Ovary (tissue), 9 donors: Measurements from ENCODE around the gene THAP8. TPM values are rescaled to one million over a fixed set of nuclear protein-coding genes. Genes with fewer than 3 reads are reported as not detected.

ENCODE experiments used
- DNase-seq, 5 donors: peaks; one replicate each; pipeline ENCODE4 v3.0.0-alpha.2; 2019 to 2020
- H3K27ac ChIP-seq, 2 donors: fragments of 200-600 bp; one replicate each; pipeline versions ENCODE4 v1.5.1 to v1.8.0; 2019 to 2022
- H3K27me3 ChIP-seq: fragments of 200-600 bp; one replicate; pipeline ENCODE4 v1.8.0; 2022
- H3K36me3 ChIP-seq: fragments of 200-600 bp; sonication (generic); one replicate; pipeline ENCODE4 v1.5.1; 2019
- H3K4me1 ChIP-seq: one replicate; pipeline ENCODE4 v1.8.1; 2013; ENCODE audit warnings: mild to moderate bottlenecking, moderate library complexity; ENCODE audit not compliant: insufficient read depth
- H3K4me3 ChIP-seq: fragments of 200-600 bp; sonication (generic); one replicate; pipeline ENCODE4 v1.5.1; 2017
- H3K9me3 ChIP-seq, 2 donors: fragments of 200-600 bp in 1 of 2; sonication (generic) in 1 of 2; one replicate each; pipeline versions ENCODE4 v1.5.1 to v1.8.1; 2013 to 2019; ENCODE audit warnings: mild to moderate bottlenecking in 1 of 2, moderate library complexity in 1 of 2
- EP300 ChIP-seq: sonication (generic); formaldehyde crosslinking; IDR thresholded peaks from one replicate; pipeline ENCODE4 v1.6.1; 2017; ENCODE audit warnings: antibody characterized with exemption
- POLR2A ChIP-seq: fragments of 450-650 bp; IDR thresholded peaks from one replicate; pipeline ENCODE4 v1.6.1; 2017; ENCODE audit warnings: antibody characterized with exemption, mild to moderate bottlenecking, moderate library complexity
- WGBS, 3 donors: extraction: QIAGEN DNeasy Blood & Tissue Kit in 1 of 3; methylation state at CpG; one replicate each; pipeline versions ENCODE4 v1.1.5 to v1.1.7; 2013 to 2017; 5-methylcytosine and 5-hydroxymethylcytosine counted together
- intact Hi-C, 4 donors: fragments of 100-400 bp; cut with DNase I; formaldehyde crosslinking; loops; one replicate each; pipeline versions ENCODE4 v1.11.0 to v1.15.1; 2022 to 2023
- polyA plus RNA-seq, 2 donors: library from polyadenylated mRNA; stranded (reverse); fragments of 200-250 nt in 1 of 2; fragments of 350-450 nt in 1 of 2; fragmentation: Illumina TruSeq in 1 of 2; extraction: RNeasy Lipid Tissue Mini Kit (QIAGEN cat#74804) in 1 of 2; gene quantifications; one replicate each; pipeline ENCODE4 v1.2.3, GENCODE V29; 2013 to 2014
- total RNA-seq, 7 donors: library from RNA; depleted of rRNA in 2 of 7; stranded (reverse); fragments of >200 nt in 2 of 7; fragmentation: NEBNext Ultra II Directional in 3 of 7; extraction: Animal tissue kit (Norgen Biotek cat#: 25700) in 3 of 7; gene quantifications; one replicate each; pipeline versions ENCODE4 v1.1.0 to v1.2.4, GENCODE V29; 2016 to 2023
- TF ChIP-seq, protein P1 (sequence below), 3 donors: fragments of 450-650 bp in 2 of 3; fragments of 200-600 bp in 1 of 3; IDR thresholded peaks; one replicate each; pipeline versions ENCODE4 v1.5.1 to v1.8.0; 2016 to 2022; ENCODE audit warnings: antibody characterized with exemption in 3 of 3, mild to moderate bottlenecking in 1 of 3
- donor health status: DM: no; HTN: no; CAD: no; lungs with moderate emphysema.
- donor health status: DM: no; HTN: no; CAD: no.
- donor health status: Bipolar disorder and iron deficiency.
- donor health status: DM: yes; HTN: yes; CAD: no.
- donor health status: DM: no; HTN: no; CAD: no.
- donor health status: DM: yes; HTN: yes; CAD: no.

THAP8 gene
- total and polyA plus RNA-seq, 9 donors: 1.9 to 7.9 (median 6.4) TPM

DNA sequence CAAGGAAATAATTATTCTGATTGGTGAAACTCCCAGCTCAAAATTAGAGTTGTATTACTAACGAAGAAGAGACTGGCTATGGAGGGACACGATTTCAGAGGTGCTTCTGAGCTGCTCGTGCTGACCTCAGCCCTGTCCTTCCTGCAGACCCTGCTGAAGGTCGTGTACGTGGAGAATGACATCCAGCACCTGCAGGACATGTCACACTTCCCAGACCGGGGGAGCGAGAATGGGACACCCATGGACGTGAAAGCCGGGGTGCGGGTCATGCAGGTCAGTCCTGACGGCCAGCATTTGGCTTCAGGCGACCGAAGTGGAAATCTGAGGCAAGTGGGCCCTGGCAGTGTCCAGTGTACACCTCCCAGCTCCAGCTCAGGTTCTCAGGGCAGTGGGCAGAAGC is 28.8 kb upstream of the THAP8 start:
- H3K36me3 ChIP-seq: no peaks in the 10 kb centered on the region
- DNase-seq: no peak
- H3K27me3 ChIP-seq: no peaks in the 10 kb centered on the region
- H3K4me3 ChIP-seq: no peak overlapping the region
- TF ChIP-seq POLR2A (no peak), EP300 (no peak)
- TF ChIP-seq, protein P1, sequence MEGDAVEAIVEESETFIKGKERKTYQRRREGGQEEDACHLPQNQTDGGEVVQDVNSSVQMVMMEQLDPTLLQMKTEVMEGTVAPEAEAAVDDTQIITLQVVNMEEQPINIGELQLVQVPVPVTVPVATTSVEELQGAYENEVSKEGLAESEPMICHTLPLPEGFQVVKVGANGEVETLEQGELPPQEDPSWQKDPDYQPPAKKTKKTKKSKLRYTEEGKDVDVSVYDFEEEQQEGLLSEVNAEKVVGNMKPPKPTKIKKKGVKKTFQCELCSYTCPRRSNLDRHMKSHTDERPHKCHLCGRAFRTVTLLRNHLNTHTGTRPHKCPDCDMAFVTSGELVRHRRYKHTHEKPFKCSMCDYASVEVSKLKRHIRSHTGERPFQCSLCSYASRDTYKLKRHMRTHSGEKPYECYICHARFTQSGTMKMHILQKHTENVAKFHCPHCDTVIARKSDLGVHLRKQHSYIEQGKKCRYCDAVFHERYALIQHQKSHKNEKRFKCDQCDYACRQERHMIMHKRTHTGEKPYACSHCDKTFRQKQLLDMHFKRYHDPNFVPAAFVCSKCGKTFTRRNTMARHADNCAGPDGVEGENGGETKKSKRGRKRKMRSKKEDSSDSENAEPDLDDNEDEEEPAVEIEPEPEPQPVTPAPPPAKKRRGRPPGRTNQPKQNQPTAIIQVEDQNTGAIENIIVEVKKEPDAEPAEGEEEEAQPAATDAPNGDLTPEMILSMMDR (IDR thresholded peaks at IDR 0.05): no peak
- intact Hi-C loops: no loop called here
- 93% methylated on average over 13 of the region's 13 CpGs for WGBS, 3 donors
- no peak overlapping the region for H3K27ac ChIP-seq
- H3K4me1 ChIP-seq: peaks cover 5% of the 10 kb centered on the region
- H3K9me3 ChIP-seq: no peaks in the 10 kb centered on the region

DNA sequence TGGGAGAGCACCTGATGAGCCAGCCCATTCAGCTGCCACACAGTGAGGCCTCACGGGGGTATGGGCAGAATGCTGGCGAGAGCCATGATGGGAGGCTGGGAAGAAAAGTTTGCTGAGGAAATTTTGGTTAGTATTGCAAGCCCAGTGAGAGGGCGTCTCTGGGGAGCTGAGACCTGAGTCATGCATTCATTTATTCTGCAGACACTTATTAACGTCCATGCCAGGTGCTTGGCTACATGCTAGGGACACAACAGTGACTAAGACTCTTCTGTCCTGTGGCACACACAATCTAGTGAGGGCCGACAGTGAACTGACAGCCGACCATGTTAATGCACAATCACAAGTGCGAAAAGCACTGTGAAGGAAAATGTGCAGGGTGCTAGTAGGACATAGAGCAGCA is 27.8 kb upstream of the THAP8 start:
- intact Hi-C loops: no loop called here

DNA sequence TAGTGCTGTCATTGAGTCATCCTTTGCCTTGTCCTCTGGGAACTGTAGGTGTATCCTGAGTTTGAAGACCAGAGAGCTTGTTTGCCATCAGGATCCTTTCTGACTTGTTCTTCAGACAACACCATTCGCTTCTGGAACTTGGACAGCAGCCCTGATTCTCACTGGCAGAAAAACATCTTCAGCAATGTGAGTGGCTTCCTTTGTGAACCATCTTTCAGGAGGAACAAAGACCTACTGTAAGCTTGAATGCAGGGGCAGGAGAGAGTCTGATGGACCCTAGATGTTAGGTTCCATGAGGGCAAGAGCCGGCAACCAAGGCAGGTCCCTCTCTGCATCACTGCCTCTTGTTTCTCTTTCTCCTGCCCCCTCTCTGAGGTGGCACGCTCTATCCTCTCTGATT is 27.3 kb upstream of the THAP8 start:
- DNase-seq: no peak
- WGBS, 3 donors: 56 to 82% (median 62%) methylated on average over 3 of the region's 3 CpGs
- intact Hi-C loops: no loop called here
- Histone ChIP-seq H3K9me3 (no peaks in the 10 kb centered on the region), H3K36me3 (no peaks in the 10 kb centered on the region), H3K27me3 (no peaks in the 10 kb centered on the region), H3K4me1 (peaks cover 5% of the 10 kb centered on the region), H3K4me3 (no peak overlapping the region), H3K27ac (no peak overlapping the region)
- no peak for TF ChIP-seq EP300
- TF ChIP-seq POLR2A: no peak
- TF ChIP-seq, protein P1 (IDR thresholded peaks at IDR 0.05): no peak

More for the DNA sequence above, 27.8 kb upstream of the THAP8 start:
- no peak overlapping the region for H3K4me3 ChIP-seq
- no peaks in the 10 kb centered on the region for H3K36me3 ChIP-seq
- H3K4me1 ChIP-seq: peaks cover 5% of the 10 kb centered on the region
- H3K9me3 ChIP-seq: no peaks in the 10 kb centered on the region
- no peak overlapping the region for H3K27ac ChIP-seq
- WGBS, 3 donors: 90 to 95% (median 93%) methylated on average over 7 of the region's 7 CpGs
- no peaks in the 10 kb centered on the region for H3K27me3 ChIP-seq
- TF ChIP-seq, protein P1 (IDR thresholded peaks at IDR 0.05): no peak
- TF ChIP-seq POLR2A (no peak), EP300 (no peak)
- DNase-seq: no peak

DNA sequence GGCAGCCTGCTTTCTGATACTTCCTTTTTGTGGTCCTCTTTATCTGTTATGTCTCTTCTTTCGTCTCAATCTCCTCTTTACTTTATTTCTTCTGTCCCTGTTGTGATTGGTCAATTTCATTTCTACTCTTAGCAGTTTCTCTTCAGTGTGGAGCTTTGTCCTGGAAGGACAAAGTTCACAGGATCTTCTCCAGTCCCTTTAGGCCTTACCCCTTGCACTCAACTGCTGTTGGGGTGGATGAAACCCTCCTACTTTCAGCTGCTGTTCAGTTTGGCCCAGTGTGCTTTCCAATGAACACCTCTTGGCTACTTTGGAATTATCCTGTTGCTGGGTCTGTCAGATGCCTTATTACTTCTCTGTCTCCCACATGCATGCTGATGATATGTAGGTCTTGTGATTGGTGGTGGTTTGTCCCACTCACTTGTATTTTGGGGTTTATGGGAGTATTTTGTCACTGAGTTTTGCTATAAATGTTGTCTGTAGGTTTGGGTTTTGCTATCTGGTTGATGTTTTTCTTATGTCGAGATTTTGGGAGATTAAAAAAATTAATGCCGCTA is 25.4 kb upstream of the THAP8 start:
- peaks cover 5% of the 10 kb centered on the region for H3K4me1 ChIP-seq
- H3K9me3 ChIP-seq: no peaks in the 10 kb centered on the region
- H3K4me3 ChIP-seq: no peak overlapping the region
- H3K27ac ChIP-seq: peak overlapping the region in 1 of 2 donors; percentile 26
- TF ChIP-seq POLR2A: no peak
- TF ChIP-seq EP300: no peak
- TF ChIP-seq, protein P1 (IDR thresholded peaks at IDR 0.05): no peak
- no peaks in the 10 kb centered on the region for H3K27me3 ChIP-seq
- H3K36me3 ChIP-seq: no peaks in the 10 kb centered on the region
- 51 to 74% (median 63%) methylated on average over 3 of the region's 3 CpGs for WGBS, 3 donors
- intact Hi-C loops: no loop called here
- no peak for DNase-seq
